Tibial nerve (tissue), 4 donors: Measurements from ENCODE around the gene KDM2A.

Experiments used
- EP300 ChIP-seq, 2 donors: sonication (generic); formaldehyde crosslinking; IDR thresholded peaks; one replicate each; pipeline ENCODE4 v1.6.1; 2017; ENCODE audit warnings: antibody characterized with exemption in 2 of 2, mild to moderate bottlenecking in 1 of 2
- POLR2A ChIP-seq, 2 donors: fragments of 450-650 bp; IDR thresholded peaks; one replicate each; pipeline ENCODE4 v1.6.1; 2017; ENCODE audit warnings: antibody characterized with exemption in 2 of 2, mild to moderate bottlenecking in 2 of 2, moderate library complexity in 2 of 2
- TF ChIP-seq, protein P1 (sequence below), 5 experiments: fragments of 200-600 bp in 3 of 5; fragments of 450-650 bp in 2 of 5; sonication (generic) in 3 of 5; IDR thresholded peaks; one replicate each; pipeline ENCODE4 v1.5.1; 2016 to 2019; ENCODE audit warnings: antibody characterized with exemption in 5 of 5, mild to moderate bottlenecking in 3 of 5, moderate library complexity in 2 of 5

GRCh38 chr11:67250059-67251043 is 131.3 kb downstream of the KDM2A start:
- TF ChIP-seq, protein P1, sequence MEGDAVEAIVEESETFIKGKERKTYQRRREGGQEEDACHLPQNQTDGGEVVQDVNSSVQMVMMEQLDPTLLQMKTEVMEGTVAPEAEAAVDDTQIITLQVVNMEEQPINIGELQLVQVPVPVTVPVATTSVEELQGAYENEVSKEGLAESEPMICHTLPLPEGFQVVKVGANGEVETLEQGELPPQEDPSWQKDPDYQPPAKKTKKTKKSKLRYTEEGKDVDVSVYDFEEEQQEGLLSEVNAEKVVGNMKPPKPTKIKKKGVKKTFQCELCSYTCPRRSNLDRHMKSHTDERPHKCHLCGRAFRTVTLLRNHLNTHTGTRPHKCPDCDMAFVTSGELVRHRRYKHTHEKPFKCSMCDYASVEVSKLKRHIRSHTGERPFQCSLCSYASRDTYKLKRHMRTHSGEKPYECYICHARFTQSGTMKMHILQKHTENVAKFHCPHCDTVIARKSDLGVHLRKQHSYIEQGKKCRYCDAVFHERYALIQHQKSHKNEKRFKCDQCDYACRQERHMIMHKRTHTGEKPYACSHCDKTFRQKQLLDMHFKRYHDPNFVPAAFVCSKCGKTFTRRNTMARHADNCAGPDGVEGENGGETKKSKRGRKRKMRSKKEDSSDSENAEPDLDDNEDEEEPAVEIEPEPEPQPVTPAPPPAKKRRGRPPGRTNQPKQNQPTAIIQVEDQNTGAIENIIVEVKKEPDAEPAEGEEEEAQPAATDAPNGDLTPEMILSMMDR (IDR thresholded peaks at IDR 0.05), result no peak
- no peak for TF ChIP-seq EP300 (IDR thresholded peaks at IDR 0.05)
- TF ChIP-seq POLR2A (IDR thresholded peaks at IDR 0.05), result no peak
